ENCODE data around the gene FKBP11.
A peak's percentile ranks its signal among the peaks of the same experiment; 100 is the strongest.

The FKBP11 gene

DNA sequence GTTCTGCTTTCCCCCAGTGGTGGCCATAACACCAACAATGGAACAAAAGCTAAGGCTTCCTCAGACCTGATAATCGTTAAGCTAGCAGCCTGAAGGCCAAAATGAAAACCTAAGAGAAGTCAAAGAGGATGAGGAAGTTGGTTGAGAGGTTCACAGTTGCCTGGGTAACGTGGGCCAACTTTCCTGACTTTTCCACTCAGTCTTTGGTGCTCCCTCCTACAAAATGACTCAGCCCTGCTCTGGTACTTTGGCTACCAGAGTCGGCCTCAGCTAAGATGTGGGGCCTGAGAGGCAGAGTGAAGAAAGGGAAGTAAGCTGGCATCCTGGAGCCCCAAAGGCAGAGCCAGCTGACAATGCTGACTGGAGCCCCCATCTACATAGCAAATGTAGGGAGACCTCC lies 14.9 kb upstream of the FKBP11 start:
- DNase-seq (ENCODE audit: low read depth): no peak
- no peak overlapping the region for H3K4me3 ChIP-seq (ENCODE audit: low read length)
- TF ChIP-seq, protein P1, sequence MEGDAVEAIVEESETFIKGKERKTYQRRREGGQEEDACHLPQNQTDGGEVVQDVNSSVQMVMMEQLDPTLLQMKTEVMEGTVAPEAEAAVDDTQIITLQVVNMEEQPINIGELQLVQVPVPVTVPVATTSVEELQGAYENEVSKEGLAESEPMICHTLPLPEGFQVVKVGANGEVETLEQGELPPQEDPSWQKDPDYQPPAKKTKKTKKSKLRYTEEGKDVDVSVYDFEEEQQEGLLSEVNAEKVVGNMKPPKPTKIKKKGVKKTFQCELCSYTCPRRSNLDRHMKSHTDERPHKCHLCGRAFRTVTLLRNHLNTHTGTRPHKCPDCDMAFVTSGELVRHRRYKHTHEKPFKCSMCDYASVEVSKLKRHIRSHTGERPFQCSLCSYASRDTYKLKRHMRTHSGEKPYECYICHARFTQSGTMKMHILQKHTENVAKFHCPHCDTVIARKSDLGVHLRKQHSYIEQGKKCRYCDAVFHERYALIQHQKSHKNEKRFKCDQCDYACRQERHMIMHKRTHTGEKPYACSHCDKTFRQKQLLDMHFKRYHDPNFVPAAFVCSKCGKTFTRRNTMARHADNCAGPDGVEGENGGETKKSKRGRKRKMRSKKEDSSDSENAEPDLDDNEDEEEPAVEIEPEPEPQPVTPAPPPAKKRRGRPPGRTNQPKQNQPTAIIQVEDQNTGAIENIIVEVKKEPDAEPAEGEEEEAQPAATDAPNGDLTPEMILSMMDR (conservative IDR thresholded peaks at IDR 0.05; ENCODE audit: low read depth, low read length): no peak

DNA sequence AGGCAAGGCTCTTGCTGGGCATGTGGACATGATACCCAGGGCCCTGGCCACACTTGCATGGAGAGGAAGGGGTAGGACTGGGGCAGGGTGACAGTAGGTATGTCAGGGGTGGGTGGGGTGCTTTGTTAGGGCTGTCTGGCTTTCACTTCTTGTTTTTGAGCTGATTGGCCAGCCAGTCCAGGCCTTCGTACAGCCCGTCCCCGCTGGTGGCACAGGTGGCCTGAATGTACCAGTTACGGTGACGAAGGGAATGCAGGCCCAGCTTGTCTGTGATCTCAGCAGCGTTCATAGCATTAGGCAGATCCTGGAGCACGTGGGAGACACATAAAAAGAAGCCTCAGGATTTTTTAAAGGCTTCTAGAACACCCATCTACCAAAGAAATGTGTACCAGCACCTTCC lies 13.5 kb upstream of the FKBP11 start:
- H3K4me3 ChIP-seq (ENCODE audit: low read length): no peak overlapping the region
- TF ChIP-seq, protein P1 (conservative IDR thresholded peaks at IDR 0.05; ENCODE audit: low read depth, low read length): no peak
- no peak for DNase-seq (ENCODE audit: low read depth)

DNA sequence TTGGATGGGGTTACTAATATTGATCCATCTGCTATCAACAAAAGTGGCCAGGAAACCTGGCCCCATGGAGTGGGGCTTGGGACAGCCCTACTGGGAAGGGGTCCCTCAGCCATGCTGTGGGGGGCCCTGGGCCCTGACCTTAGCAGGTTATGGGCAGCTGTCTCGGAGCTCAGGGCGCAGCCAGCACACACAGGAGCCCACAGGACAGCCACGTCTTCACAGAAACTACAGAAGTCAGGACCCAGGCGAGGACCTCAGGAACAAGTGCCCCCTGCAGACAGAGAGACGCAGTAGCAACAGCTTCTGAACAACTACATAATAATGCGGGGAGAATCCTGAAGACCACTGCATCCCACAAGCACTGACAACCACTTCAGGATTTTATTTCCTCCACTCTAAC lies 11.9 kb upstream of the FKBP11 start:
- TF ChIP-seq, protein P1 (conservative IDR thresholded peaks at IDR 0.05; ENCODE audit: low read depth, low read length): peak; percentile 20
- no peak for DNase-seq (ENCODE audit: low read depth)
- no peak overlapping the region for H3K4me3 ChIP-seq (ENCODE audit: low read length)

DNA sequence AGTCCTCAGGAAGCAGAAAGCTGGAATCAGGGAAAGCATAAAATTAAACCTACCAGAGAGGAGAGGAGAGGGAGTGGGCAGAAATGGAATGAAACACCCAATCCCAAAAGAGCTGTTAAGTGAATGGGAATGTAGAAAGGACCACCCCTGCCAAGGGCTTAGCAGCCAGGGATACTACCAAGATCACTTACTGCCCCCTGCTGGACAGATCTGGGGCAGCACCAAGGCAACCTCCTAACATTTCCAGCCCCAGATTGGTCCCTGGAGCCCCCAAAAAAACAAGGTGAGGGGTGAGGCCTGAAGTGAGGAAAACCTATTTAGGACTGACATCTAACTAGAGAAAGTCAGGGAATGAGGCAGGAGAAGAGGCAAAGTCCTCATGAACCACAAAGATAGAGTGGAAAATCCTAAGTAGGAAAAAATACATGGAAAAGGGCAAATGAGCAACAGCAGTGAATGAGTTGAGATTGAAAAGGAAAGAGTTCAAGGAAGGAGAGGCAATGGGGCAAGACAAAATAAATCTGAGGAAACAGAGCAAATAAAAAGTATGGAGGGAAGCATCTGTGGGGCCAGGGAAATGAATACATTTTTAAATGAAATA lies 11.2 kb upstream of the FKBP11 start:
- DNase-seq (ENCODE audit: low read depth): no peak
- TF ChIP-seq, protein P1 (conservative IDR thresholded peaks at IDR 0.05; ENCODE audit: low read depth, low read length): peak; percentile 95

DNA sequence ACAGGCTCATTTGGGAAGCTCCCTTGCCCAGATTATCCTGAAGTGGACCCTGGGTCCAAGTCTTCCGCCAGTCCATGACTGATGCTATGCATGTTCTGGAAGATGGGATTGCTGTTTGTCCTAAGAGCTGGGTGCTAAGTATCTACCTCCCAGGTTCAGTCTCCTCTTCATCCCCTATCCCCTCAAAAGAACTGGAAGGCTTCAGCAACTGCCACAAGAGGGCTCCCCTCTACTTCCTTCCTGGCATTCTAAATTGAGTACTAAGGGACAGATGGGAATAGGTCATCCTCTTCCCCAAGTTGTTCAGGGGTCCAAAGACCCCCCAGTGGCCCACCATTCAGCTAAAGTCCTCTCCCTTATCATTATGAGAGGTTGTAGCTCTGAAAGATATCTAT lies 9.0 kb upstream of the FKBP11 start:
- H3K4me3 ChIP-seq (ENCODE audit: low read length): no peak overlapping the region
- TF ChIP-seq, protein P1 (conservative IDR thresholded peaks at IDR 0.05; ENCODE audit: low read depth, low read length): peak; percentile 43
- no peak for DNase-seq (ENCODE audit: low read depth)

More for the DNA sequence above, 11.2 kb upstream of the FKBP11 start:
- H3K4me3 ChIP-seq (ENCODE audit: low read length): no peak overlapping the region

DNA sequence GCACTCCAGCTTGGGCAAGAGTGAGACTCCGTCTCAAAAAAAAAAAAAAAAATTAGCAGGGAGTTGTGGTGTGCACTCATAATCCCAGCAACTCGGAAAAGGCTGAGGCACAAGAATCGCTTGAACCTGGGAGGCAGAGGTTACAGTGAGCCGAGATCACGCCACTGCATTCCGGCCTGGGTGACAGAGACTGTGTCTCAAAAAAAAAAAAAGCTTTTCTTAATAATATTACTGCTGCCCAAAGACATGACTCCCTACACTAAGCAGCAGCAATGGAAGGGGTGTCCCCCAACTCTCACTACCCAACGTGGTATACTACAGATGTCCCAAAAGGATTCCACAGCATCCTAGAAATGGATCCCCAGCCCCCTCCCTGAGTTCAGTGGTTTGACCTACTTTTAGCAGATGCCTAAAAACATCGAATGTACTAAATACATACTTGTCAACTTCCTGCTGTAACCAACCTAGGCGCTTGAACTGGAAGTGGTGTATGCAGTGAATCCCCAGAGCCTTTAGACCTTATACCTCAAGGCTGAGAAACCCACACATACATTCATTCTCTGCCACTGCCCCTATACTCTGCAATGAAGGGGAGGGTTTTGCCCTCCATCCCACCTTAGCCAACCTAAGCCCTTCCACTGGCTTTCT lies 8.5 kb upstream of the FKBP11 start:
- no peak for DNase-seq (ENCODE audit: low read depth)
- no peak overlapping the region for H3K4me3 ChIP-seq (ENCODE audit: low read length)
- TF ChIP-seq, protein P1 (conservative IDR thresholded peaks at IDR 0.05; ENCODE audit: low read depth, low read length): no peak

DNA sequence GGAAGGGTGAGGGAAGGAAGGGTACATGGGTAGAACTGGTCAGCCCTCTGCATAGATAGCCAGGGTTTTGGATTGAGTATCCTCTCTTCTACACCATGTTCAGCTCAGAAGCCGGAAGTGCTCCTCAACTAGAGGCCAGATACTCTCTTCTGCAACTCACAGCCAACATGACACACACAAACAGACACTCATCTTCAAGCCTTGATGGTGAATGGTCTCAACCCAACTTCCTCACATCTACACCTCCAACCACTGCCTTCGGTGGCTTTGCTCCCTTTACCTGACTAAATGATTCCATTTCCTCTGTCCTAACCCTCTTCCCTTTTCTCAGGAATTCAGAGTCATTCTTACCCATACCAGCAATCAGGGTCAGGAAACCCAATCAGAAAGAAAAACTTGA lies 7.6 kb upstream of the FKBP11 start:
- DNase-seq (ENCODE audit: low read depth): no peak
- TF ChIP-seq, protein P1 (conservative IDR thresholded peaks at IDR 0.05; ENCODE audit: low read depth, low read length): no peak
- H3K4me3 ChIP-seq (ENCODE audit: low read length): no peak overlapping the region
